HepG2 (cell line): ENCODE results near the gene ACTN4. TPM values are rescaled to one million over a fixed set of nuclear protein-coding genes. Genes with fewer than 3 reads are reported as not detected.

Experiments used
- AGO1 ChIP-seq: fragments of 200-400 bp; formaldehyde crosslinking; IDR thresholded peaks from 2 replicates; pipeline ENCODE4 v1.6.1; 2017; ENCODE audit warnings: mild to moderate bottlenecking, low read depth, low read length, moderate library complexity; ENCODE audit not compliant: poor library complexity, severe bottlenecking
- BORCS8-MEF2B ChIP-seq: sonication (generic); formaldehyde crosslinking; IDR thresholded peaks from 2 replicates; pipeline ENCODE4 v1.8.0; 2022; ENCODE audit warnings: mild to moderate bottlenecking, missing genetic modification reagents
- CBX2 ChIP-seq, 2 experiments: fragments of 200-600 bp in 1 of 2; sonication (generic); formaldehyde crosslinking in 1 of 2; IDR thresholded peaks; 2 replicates each; pipeline versions ENCODE4 v1.7.0 to v1.8.1; 2018 to 2022; ENCODE audit warnings: low read depth in 2 of 2, low read length in 1 of 2, mild to moderate bottlenecking in 1 of 2, missing genetic modification reagents in 1 of 2
- DNMT1 ChIP-seq: sonication (generic); formaldehyde crosslinking; IDR thresholded peaks from 2 replicates; pipeline ENCODE4 v1.5.1; 2020; ENCODE audit warnings: mild to moderate bottlenecking, missing genetic modification reagents
- ERF ChIP-seq: IDR thresholded peaks from 2 replicates; pipeline ENCODE4 v1.6.1; 2018; ENCODE audit warnings: missing biosample characterization, missing genetic modification reagents
- GTF3A ChIP-seq: sonication (generic); formaldehyde crosslinking; conservative IDR thresholded peaks from 2 replicates; pipeline ENCODE4 v1.4.0; 2020; ENCODE audit warnings: mild to moderate bottlenecking, missing genetic modification reagents
- HMG20B ChIP-seq: conservative IDR thresholded peaks from 2 replicates; pipeline ENCODE4 v1.6.1; 2016; ENCODE audit warnings: missing genetic modification reagents, missing compliant biosample characterization
- HNF4G ChIP-seq, 2 experiments: sonication (generic) in 1 of 2; formaldehyde crosslinking in 1 of 2; IDR thresholded peaks; 2 replicates each; pipeline versions ENCODE4 v1.4.0 to v1.6.1; 2011 to 2020; ENCODE audit warnings: borderline replicate concordance in 2 of 2, low read depth in 2 of 2, mild to moderate bottlenecking in 2 of 2, low read length in 1 of 2, missing genetic modification reagents in 1 of 2, moderate library complexity in 1 of 2
- IKZF1 ChIP-seq: fragments of 450-650 bp; IDR thresholded peaks from 2 replicates; pipeline ENCODE4 v1.7.1; 2016
- MXD4 ChIP-seq: IDR thresholded peaks from 2 replicates; pipeline ENCODE4 v1.6.1; 2016; ENCODE audit warnings: mild to moderate bottlenecking, missing biosample characterization, missing genetic modification reagents
- RFXANK ChIP-seq: IDR thresholded peaks from 2 replicates; pipeline ENCODE4 v1.6.1; 2016
- SATB2 ChIP-seq: sonication (generic); formaldehyde crosslinking; IDR thresholded peaks from 2 replicates; pipeline ENCODE4 v1.5.0; 2020; ENCODE audit warnings: missing genetic modification reagents
- SP5 ChIP-seq: IDR thresholded peaks from 2 replicates; pipeline ENCODE4 v1.6.1; 2016; ENCODE audit warnings: low read depth, borderline replicate concordance
- SPEN ChIP-seq: sonication (generic); formaldehyde crosslinking; IDR thresholded peaks from 2 replicates; pipeline ENCODE4 v1.5.1; 2020; ENCODE audit warnings: low read depth, mild to moderate bottlenecking, missing genetic modification reagents
- SRSF9 ChIP-seq: fragments of 200-400 bp; formaldehyde crosslinking; IDR thresholded peaks from 2 replicates; pipeline ENCODE4 v1.6.1; 2018; ENCODE audit warnings: borderline replicate concordance, mild to moderate bottlenecking, low read depth, low read length; ENCODE audit not compliant: insufficient read depth, poor library complexity, severe bottlenecking
- TEAD3 ChIP-seq: optimal IDR thresholded peaks from 2 replicates; pipeline ENCODE3; 2016; ENCODE audit warnings: borderline replicate concordance
- ZBTB1 ChIP-seq: sonication (generic); formaldehyde crosslinking; IDR thresholded peaks from 2 replicates; pipeline ENCODE4 v1.4.0; 2020; ENCODE audit warnings: missing genetic modification reagents, borderline replicate concordance
- ZFP36L2 ChIP-seq: sonication (generic); formaldehyde crosslinking; IDR thresholded peaks from 2 replicates; pipeline ENCODE4 v1.4.0; 2020; ENCODE audit warnings: missing genetic modification reagents
- ZFP82 ChIP-seq: sonication (generic); formaldehyde crosslinking; IDR thresholded peaks from 2 replicates; pipeline ENCODE4 v1.5.1; 2020; ENCODE audit warnings: mild to moderate bottlenecking, missing genetic modification reagents, borderline replicate concordance
- ZNF343 ChIP-seq: sonication (generic); formaldehyde crosslinking; IDR thresholded peaks from 2 replicates; pipeline ENCODE4 v1.4.0; 2020; ENCODE audit warnings: mild to moderate bottlenecking, missing genetic modification reagents
- ZNF512 ChIP-seq: sonication (generic); formaldehyde crosslinking; IDR thresholded peaks from 2 replicates; pipeline ENCODE4 v1.4.0; 2020; ENCODE audit warnings: mild to moderate bottlenecking, missing genetic modification reagents
- ZNF629 ChIP-seq: sonication (generic); formaldehyde crosslinking; conservative IDR thresholded peaks from 2 replicates; pipeline ENCODE4 v1.5.0; 2020; ENCODE audit warnings: missing genetic modification reagents
- ZNF782 ChIP-seq: sonication (generic); formaldehyde crosslinking; IDR thresholded peaks from 2 replicates; pipeline ENCODE4 v1.4.0; 2020; ENCODE audit warnings: missing genetic modification reagents, mild to moderate bottlenecking, borderline replicate concordance
- ZNF816 ChIP-seq: sonication (generic); formaldehyde crosslinking; IDR thresholded peaks from 2 replicates; pipeline ENCODE4 v1.8.0; 2022; ENCODE audit warnings: missing genetic modification reagents, mild to moderate bottlenecking, borderline replicate concordance
- ZSCAN20 ChIP-seq: sonication (generic); formaldehyde crosslinking; IDR thresholded peaks from 2 replicates; pipeline ENCODE4 v1.4.0; 2020; ENCODE audit warnings: missing genetic modification reagents, mild to moderate bottlenecking, borderline replicate concordance
- polyA plus RNA-seq, 8 experiments: library from polyadenylated mRNA; depleted of rRNA in 3 of 8; stranded (reverse) in 7 of 8; unstranded in 1 of 8; fragments of >200 nt; fragmentation: Illumina TruSeq in 4 of 8; extraction: Trizol in 4 of 8; gene quantifications; 2 replicates each; pipeline versions ENCODE4 v1.2.1 to v1.2.3, GENCODE V29; 2011 to 2016; ENCODE audit warnings: low read depth in 4 of 8, missing spikeins in 1 of 8, mixed read lengths in 1 of 8; ENCODE audit not compliant: insufficient read depth in 1 of 8
- total RNA-seq, 5 experiments: library from RNA; depleted of rRNA; stranded (reverse); fragments of >200 nt; fragmentation: Illumina TruSeq; extraction: Trizol; gene quantifications; 2 replicates each; pipeline ENCODE4 v1.2.3, GENCODE V29; 2016; ENCODE audit warnings: low read depth in 1 of 5
- TF ChIP-seq, protein P1 (sequence below): IDR thresholded peaks from 2 replicates; pipeline ENCODE4 v1.6.1; 2012; ENCODE audit warnings: inconsistent platforms
- TF ChIP-seq, protein P2 (sequence below): sonication (generic); formaldehyde crosslinking; IDR thresholded peaks from 2 replicates; pipeline ENCODE4 v1.4.0; 2020; ENCODE audit warnings: missing genetic modification reagents

The ACTN4 gene
- total and polyA plus RNA-seq, 2 of the 13 experiments (the other 11 are each of a cell fraction or from before 2014, with no cell fraction given) = 171 to 192 TPM

- TF ChIP-seq IKZF1 (no peak), CBX2 (IDR thresholded peaks at IDR 0.05; ENCODE audit: low read depth, low read length) (no peak), CBX2 (CRISPR knock-in tag; IDR thresholded peaks at IDR 0.05; ENCODE audit: low read depth) (no peak), RFXANK (CRISPR knock-in tag) (0 out of 2 replicates have a peak, but pooled peaks have one; percentile 20), DNMT1 (CRISPR knock-in tag) (no peak), SPEN (CRISPR knock-in tag) (peak; percentile 88), AGO1 (no peak), ZFP82 (CRISPR knock-in tag) (no peak), MXD4 (CRISPR knock-in tag) (peak; percentile 67), HMG20B (peak; percentile 12; the same call in 1 of the 2 replicates), ZFP36L2 (CRISPR knock-in tag) (no peak), TEAD3 (peak; percentile 47), SRSF9 (no peak), SATB2 (no peak), ZNF629 (CRISPR knock-in tag) (no peak), BORCS8-MEF2B (CRISPR knock-in tag) (no peak; the same call in 1 of the 2 replicates), ERF (CRISPR knock-in tag) (peak; percentile 66; the same call in 1 of the 2 replicates), GTF3A (CRISPR knock-in tag) (no peak), ZNF816 (CRISPR knock-in tag) (no peak), HNF4G (IDR thresholded peaks at IDR 0.05; ENCODE audit: borderline replicate concordance, low read depth, low read length) (no peak), HNF4G (CRISPR knock-in tag; IDR thresholded peaks at IDR 0.05; ENCODE audit: borderline replicate concordance, low read depth) (no peak), ZBTB1 (CRISPR knock-in tag) (no peak), ZNF512 (CRISPR knock-in tag) (no peak), ZSCAN20 (CRISPR knock-in tag) (no peak), ZNF782 (CRISPR knock-in tag) (no peak), SP5 (CRISPR knock-in tag) (no peak; the same call in 1 of the 2 replicates), ZNF343 (no peak)
- TF ChIP-seq, protein P1, sequence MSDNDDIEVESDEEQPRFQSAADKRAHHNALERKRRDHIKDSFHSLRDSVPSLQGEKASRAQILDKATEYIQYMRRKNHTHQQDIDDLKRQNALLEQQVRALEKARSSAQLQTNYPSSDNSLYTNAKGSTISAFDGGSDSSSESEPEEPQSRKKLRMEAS = peak; percentile 94
- TF ChIP-seq, protein P2, sequence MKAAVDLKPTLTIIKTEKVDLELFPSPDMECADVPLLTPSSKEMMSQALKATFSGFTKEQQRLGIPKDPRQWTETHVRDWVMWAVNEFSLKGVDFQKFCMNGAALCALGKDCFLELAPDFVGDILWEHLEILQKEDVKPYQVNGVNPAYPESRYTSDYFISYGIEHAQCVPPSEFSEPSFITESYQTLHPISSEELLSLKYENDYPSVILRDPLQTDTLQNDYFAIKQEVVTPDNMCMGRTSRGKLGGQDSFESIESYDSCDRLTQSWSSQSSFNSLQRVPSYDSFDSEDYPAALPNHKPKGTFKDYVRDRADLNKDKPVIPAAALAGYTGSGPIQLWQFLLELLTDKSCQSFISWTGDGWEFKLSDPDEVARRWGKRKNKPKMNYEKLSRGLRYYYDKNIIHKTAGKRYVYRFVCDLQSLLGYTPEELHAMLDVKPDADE (CRISPR knock-in tag) = no peak
These were observed 28.7 kb upstream of the ACTN4 start, which contains the start of gene EIF3K (continued) for GRCh38 chr19:38618590-38619360.
